H1 (cell line): ENCODE results near the gene IL16. TPM values are rescaled to one million over a fixed set of nuclear protein-coding genes. Genes with fewer than 3 reads are reported as not detected.

ENCODE experiments used
- CTCF ChIA-PET: fragments of 300-600 bp; sonication (Branson Sonifier 250); formaldehyde crosslinking; loops from one replicate; lab custom pipeline; 2021; ENCODE audit not compliant: partially characterized antibody; lab: Charles Lee
- POLR2A ChIA-PET: fragments of 300-600 bp; sonication (Branson Sonifier 250); formaldehyde crosslinking; loops from one replicate; lab custom pipeline; 2021; ENCODE audit warnings: inconsistent platforms; ENCODE audit not compliant: partially characterized antibody; lab: Charles Lee
- DNase-seq, 2 experiments: peaks; one replicate each; pipeline versions ENCODE4 v3.0.0 to v3.0.0-alpha.2; 2010 to 2022; ENCODE audit warnings: low spot score in 2 of 2, low read depth in 1 of 2, mixed read lengths in 1 of 2
- FAIRE-seq: peaks from 2 replicates; lab custom pipeline; 2011; peaks lifted over from hg19 to GRCh38; lab: Jason Lieb, UNC
- H2AFZ ChIP-seq: 2 replicates; pipeline ENCODE4 v1.8.1; 2012; ENCODE audit warnings: low read length, inconsistent platforms
- H2AK5ac ChIP-seq: 2 replicates; pipeline ENCODE4 v1.6.1; 2013; ENCODE audit warnings: low read depth, low read length
- H2BK120ac ChIP-seq: replicated peaks from 2 replicates; pipeline ENCODE3; 2013; ENCODE audit warnings: low read depth, low read length, inconsistent platforms
- H2BK12ac ChIP-seq: 2 replicates; pipeline ENCODE4 v1.6.1; 2013; ENCODE audit warnings: low read depth, low read length
- H2BK15ac ChIP-seq: 2 replicates; pipeline ENCODE4 v1.6.1; 2013; ENCODE audit warnings: low read length
- H2BK20ac ChIP-seq: 2 replicates; pipeline ENCODE4 v1.6.1; 2013; ENCODE audit warnings: low read length
- H2BK5ac ChIP-seq: 2 replicates; pipeline ENCODE4 v1.6.1; 2013; ENCODE audit warnings: low read depth, low read length
- H3K14ac ChIP-seq: 2 replicates; pipeline ENCODE4 v1.6.1; 2013; ENCODE audit warnings: inconsistent platforms; ENCODE audit not compliant: insufficient read length
- H3K18ac ChIP-seq: 2 replicates; pipeline ENCODE4 v1.6.1; 2013; ENCODE audit warnings: low read length; ENCODE audit errors: extremely low read depth
- H3K23ac ChIP-seq: 2 replicates; pipeline ENCODE4 v1.6.1; 2013; ENCODE audit warnings: inconsistent platforms; ENCODE audit not compliant: insufficient read length
- H3K23me2 ChIP-seq: 2 replicates; pipeline ENCODE4 v1.6.1; 2013; ENCODE audit warnings: low read depth, low read length
- H3K27ac ChIP-seq: 2 replicates; pipeline ENCODE4 v1.6.1; 2011; ENCODE audit warnings: low read depth, low read length, inconsistent platforms
- H3K27me3 ChIP-seq, 4 experiments: replicated peaks in 1 of 4; 1 replicate in 1 of 4; 2 replicates in 3 of 4; pipeline versions ENCODE4 v1.6.1 to v1.8.1; 2011 to 2013; ENCODE audit warnings: low read length in 3 of 4, mild to moderate bottlenecking in 3 of 4, inconsistent platforms in 2 of 4, mixed read lengths in 2 of 4, moderate library complexity in 1 of 4; ENCODE audit not compliant: control insufficient read depth in 3 of 4, insufficient read depth in 3 of 4; ENCODE audit errors: extremely low read depth in 1 of 4
- H3K36me3 ChIP-seq, 4 experiments: 2 replicates each; pipeline versions ENCODE4 v1.6.1 to v1.8.1; 2011 to 2013; ENCODE audit warnings: mild to moderate bottlenecking in 4 of 4, low read length in 3 of 4, moderate library complexity in 2 of 4, control low read depth in 1 of 4, inconsistent platforms in 1 of 4; ENCODE audit not compliant: insufficient read depth in 4 of 4, control insufficient read depth in 2 of 4
- H3K4ac ChIP-seq: replicated peaks from 2 replicates; pipeline ENCODE3; 2013; ENCODE audit warnings: low read length, low read depth, mixed read lengths, inconsistent platforms; ENCODE audit not compliant: insufficient read length
- H3K4me1 ChIP-seq, 4 experiments: replicated peaks in 1 of 4; 1 replicate in 1 of 4; 2 replicates in 3 of 4; pipeline versions ENCODE4 v1.6.1 to v1.8.1; 2011 to 2013; ENCODE audit warnings: low read length in 3 of 4, inconsistent platforms in 2 of 4, mixed read lengths in 1 of 4; ENCODE audit not compliant: insufficient read depth in 4 of 4, control insufficient read depth in 3 of 4
- H3K4me2 ChIP-seq, 2 experiments: 2 replicates each; pipeline versions ENCODE4 v1.6.1 to v1.8.1; 2011 to 2013; ENCODE audit warnings: low read depth in 2 of 2, low read length in 2 of 2, control low read depth in 1 of 2, inconsistent platforms in 1 of 2, mild to moderate bottlenecking in 1 of 2; ENCODE audit not compliant: insufficient read depth in 1 of 2
- H3K4me3 ChIP-seq, 4 experiments: fragments of 200-600, 300-600 bp in 1 of 4; sonication (generic), shearing (Covaris generic), sonication (Bioruptor Twin) in 1 of 4; 2 replicates each; pipeline versions ENCODE4 v1.5.1 to v1.8.1; 2011 to 2016; ENCODE audit warnings: low read length in 4 of 4, low read depth in 3 of 4, control low read depth in 2 of 4, inconsistent platforms in 2 of 4, mild to moderate bottlenecking in 2 of 4, mixed read lengths in 1 of 4, moderate library complexity in 1 of 4; ENCODE audit not compliant: insufficient read depth in 2 of 4; ENCODE audit errors: extremely low read depth in 1 of 4
- H3K56ac ChIP-seq: replicated peaks from 2 replicates; pipeline ENCODE3; 2013; ENCODE audit warnings: low read depth, mild to moderate bottlenecking, mixed read lengths, low read length, inconsistent platforms; ENCODE audit not compliant: insufficient read length
- H3K79me1 ChIP-seq: 2 replicates; pipeline ENCODE4 v1.6.1; 2013; ENCODE audit warnings: low read depth, low read length, control low read depth
- H3K79me2 ChIP-seq, 2 experiments: 2 replicates each; pipeline versions ENCODE4 v1.6.1 to v1.8.1; 2012 to 2013; ENCODE audit warnings: low read length in 2 of 2, mild to moderate bottlenecking in 2 of 2, inconsistent platforms in 1 of 2; ENCODE audit not compliant: insufficient read depth in 2 of 2, control insufficient read depth in 1 of 2
- H3K9ac ChIP-seq, 4 experiments: replicated peaks in 1 of 4; 1 replicate in 1 of 4; 2 replicates in 3 of 4; pipeline versions ENCODE4 v1.6.1 to v1.8.1; 2011 to 2013; ENCODE audit warnings: low read depth in 3 of 4, low read length in 3 of 4, control low read depth in 2 of 4, mild to moderate bottlenecking in 2 of 4, moderate library complexity in 2 of 4, inconsistent platforms in 1 of 4; ENCODE audit errors: extremely low read depth in 1 of 4
- H3K9me3 ChIP-seq, 2 experiments: 2 replicates each; pipeline versions ENCODE4 v1.6.1 to v1.8.1; 2012 to 2013; ENCODE audit warnings: mild to moderate bottlenecking in 2 of 2, moderate library complexity in 2 of 2, control low read depth in 1 of 2, inconsistent platforms in 1 of 2, low read depth in 1 of 2, low read length in 1 of 2, mixed read lengths in 1 of 2; ENCODE audit not compliant: insufficient read depth in 2 of 2
- H4K20me1 ChIP-seq, 2 experiments: replicated peaks in 1 of 2; 2 replicates each; pipeline versions ENCODE3 to v1.8.1; 2011 to 2013; ENCODE audit warnings: inconsistent platforms in 2 of 2, low read length in 2 of 2, mild to moderate bottlenecking in 1 of 2; ENCODE audit not compliant: insufficient read depth in 2 of 2, control insufficient read depth in 1 of 2
- H4K5ac ChIP-seq: 2 replicates; pipeline ENCODE4 v1.6.1; 2013; ENCODE audit warnings: low read length, low read depth, mixed read lengths, inconsistent platforms; ENCODE audit not compliant: insufficient read length
- H4K8ac ChIP-seq: 2 replicates; pipeline ENCODE4 v1.8.0; 2013; ENCODE audit warnings: mild to moderate bottlenecking, moderate library complexity, low read length, inconsistent platforms; ENCODE audit not compliant: insufficient read depth; ENCODE audit errors: extremely low read depth
- H4K91ac ChIP-seq: replicated peaks from 2 replicates; pipeline ENCODE3; 2013; ENCODE audit warnings: low read length, mixed read lengths, inconsistent platforms; ENCODE audit not compliant: insufficient read length
- CHD1 ChIP-seq: IDR thresholded peaks from 2 replicates; pipeline ENCODE4 v1.6.1; 2012; ENCODE audit warnings: low read depth, low read length, improper control_type of control experiment
- SIX5 ChIP-seq: IDR thresholded peaks from 2 replicates; pipeline ENCODE4 v1.6.1; 2011; ENCODE audit warnings: mild to moderate bottlenecking, low read depth, low read length
- SRF ChIP-seq: IDR thresholded peaks from 2 replicates; pipeline ENCODE4 v1.6.1; 2011; ENCODE audit warnings: mild to moderate bottlenecking, low read depth, low read length, moderate library complexity
- WGBS, 2 experiments: shearing (Covaris generic) in 1 of 2; methylation state at CpG; one replicate each; pipeline versions ENCODE4 v1.1.6 to v1.1.7; 2013 to 2015; ENCODE audit warnings: low lambda C conversion rate in 2 of 2, mixed read lengths in 2 of 2, inconsistent platforms in 1 of 2, low coverage in 1 of 2, missing lambda C conversion rate in 1 of 2; ENCODE audit not compliant: insufficient replicate concordance in 2 of 2, insufficient coverage in 1 of 2, insufficient read length in 1 of 2; ENCODE audit errors: extremely low coverage in 1 of 2, missing lambda C conversion rate in 1 of 2; 5-methylcytosine and 5-hydroxymethylcytosine counted together
- polyA plus RNA-seq, 7 experiments: library from polyadenylated mRNA; depleted of rRNA in 3 of 7; stranded (reverse) in 5 of 7; unstranded in 2 of 7; fragments of >200 nt in 5 of 7; fragments of 200-250 nt in 2 of 7; gene quantifications; 1 replicate in 5 of 7; 2 replicates in 1 of 7; 4 replicates in 1 of 7; pipeline versions ENCODE4 v1.2.1 to v1.2.3, GENCODE V29; 2011 to 2013; ENCODE audit warnings: missing spikeins in 2 of 7, mixed read lengths in 2 of 7
- total RNA-seq: library from RNA; stranded (reverse); fragmentation: NEBNext Ultra II Directional; extraction: Animal tissue kit (Norgen Biotek cat#: 25700); gene quantifications from 2 replicates; pipeline ENCODE4 v1.2.1, GENCODE V29; 2021
- TF ChIP-seq, protein P1 (sequence below): IDR thresholded peaks from 2 replicates; pipeline ENCODE4 v1.6.1; 2012; ENCODE audit warnings: low read length, inconsistent platforms

Gene IL16
- total and polyA plus RNA-seq, 2 of the 8 experiments (the other 6 are each of a cell fraction or from before 2014, with no cell fraction given): 0.03 to 0.09 TPM

DNA sequence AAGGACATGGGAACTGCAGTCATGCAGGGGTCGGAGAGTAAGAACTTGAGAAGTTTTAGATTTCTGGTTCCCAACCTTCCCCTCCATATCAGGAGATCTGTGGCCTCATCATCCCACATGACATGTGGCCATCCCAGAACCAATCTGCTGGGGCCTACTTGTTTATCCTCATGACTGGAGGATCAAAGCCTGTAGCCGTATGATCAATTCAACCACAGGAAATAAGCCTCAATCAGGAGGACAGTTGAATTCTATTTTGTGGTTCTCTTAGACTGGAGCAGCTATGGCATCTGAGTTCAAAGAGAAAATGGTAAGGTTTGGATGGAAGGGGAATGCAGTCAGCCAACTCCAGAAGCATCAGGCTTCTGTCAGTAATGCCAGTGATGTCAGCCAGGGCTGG lies 57.2 kb downstream of the IL16 start:
- H3K79me1 ChIP-seq: no peaks in the 10 kb centered on the region
- H3K23me2 ChIP-seq: no peaks in the 10 kb centered on the region
- POLR2A ChIA-PET: no interaction called here
- 93% methylated on average over 2 of the region's 2 CpGs; no CpG with 5 or more reads in 1 of the 2 experiments for WGBS, 2 experiments
- no peak overlapping the region for H4K5ac ChIP-seq
- no peak overlapping the region for H3K27ac ChIP-seq
- H3K79me2 ChIP-seq: no peaks in the 10 kb centered on the region
- no peak overlapping the region for H2BK120ac ChIP-seq
- no peak overlapping the region for H3K56ac ChIP-seq
- no peak overlapping the region for H3K9ac ChIP-seq
- no peaks in the 10 kb centered on the region for H3K9me3 ChIP-seq
- H3K27me3 ChIP-seq: no peaks in the 10 kb centered on the region
- H2AK5ac ChIP-seq: no peak overlapping the region
- no peaks in the 10 kb centered on the region for H3K4me1 ChIP-seq
- TF ChIP-seq, protein P1, sequence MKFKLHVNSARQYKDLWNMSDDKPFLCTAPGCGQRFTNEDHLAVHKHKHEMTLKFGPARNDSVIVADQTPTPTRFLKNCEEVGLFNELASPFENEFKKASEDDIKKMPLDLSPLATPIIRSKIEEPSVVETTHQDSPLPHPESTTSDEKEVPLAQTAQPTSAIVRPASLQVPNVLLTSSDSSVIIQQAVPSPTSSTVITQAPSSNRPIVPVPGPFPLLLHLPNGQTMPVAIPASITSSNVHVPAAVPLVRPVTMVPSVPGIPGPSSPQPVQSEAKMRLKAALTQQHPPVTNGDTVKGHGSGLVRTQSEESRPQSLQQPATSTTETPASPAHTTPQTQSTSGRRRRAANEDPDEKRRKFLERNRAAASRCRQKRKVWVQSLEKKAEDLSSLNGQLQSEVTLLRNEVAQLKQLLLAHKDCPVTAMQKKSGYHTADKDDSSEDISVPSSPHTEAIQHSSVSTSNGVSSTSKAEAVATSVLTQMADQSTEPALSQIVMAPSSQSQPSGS: no peak
- TF ChIP-seq CHD1 (no peak), SIX5 (no peak), SRF (no peak)
- TF ChIP-seq, all 59 proteins: peak for 0
- Histone ChIP-seq H4K91ac (no peak overlapping the region), H2AFZ (no peak overlapping the region), H3K18ac (no peak overlapping the region), H3K36me3 (no peaks in the 10 kb centered on the region), H2BK12ac (no peak overlapping the region), H2BK5ac (no peak overlapping the region), H3K4ac (no peak overlapping the region), H2BK15ac (no peak overlapping the region), H3K4me3 (no peak overlapping the region), H2BK20ac (no peak overlapping the region), H3K4me2 (no peak overlapping the region), H4K20me1 (no peaks in the 10 kb centered on the region), H3K14ac (no peak overlapping the region), H4K8ac (no peak overlapping the region), H3K23ac (no peak overlapping the region)
- FAIRE-seq (no peak), DNase-seq (no peak)
- CTCF ChIA-PET: interaction anchor here (1.0 to 12.0 kb wide), 4 partner anchors 10 to 147 kb away, joined by 3 to 84 read pairs (median 4); no protein-coding TSS in a partner anchor
